ENCODE data around the gene SETMAR. TPM values are rescaled to one million over a fixed set of nuclear protein-coding genes. Genes with fewer than 3 reads are reported as not detected.

SETMAR gene
- total RNA-seq, 1 experiment from 2014 or later, result 9.4 TPM

GRCh38 chr3:4351872-4352271, 48.7 kb downstream of the SETMAR start:
- Histone ChIP-seq H3K79me2 (ENCODE audit: insufficient read depth, low read length) (no peaks in the 10 kb centered on the region), H3K9ac (ENCODE audit: low read length) (no peak overlapping the region), H3K4me3 (replicated peaks in 1 of 2; ENCODE audit: low read depth in 1 of 2, low read length in 2 of 2) (no peak overlapping the region), H4K20me1 (ENCODE audit: insufficient read depth) (no peaks in the 10 kb centered on the region), H3K9me3 (ENCODE audit: control insufficient read depth in 1 of 2, insufficient read depth in 1 of 2, low read depth in 1 of 2, low read length in 2 of 2) (no peaks in the 10 kb centered on the region), H3K27me3 (ENCODE audit: insufficient read depth, low read length) (no peaks in the 10 kb centered on the region), H3K4me2 (ENCODE audit: low read length) (no peak overlapping the region), H3K4me1 (ENCODE audit: control insufficient read depth in 1 of 2, insufficient read depth in 2 of 2, low read length in 2 of 2) (no peaks in the 10 kb centered on the region), H3K9me2 (ENCODE audit: insufficient read depth) (no peaks in the 10 kb centered on the region), H2AFZ (ENCODE audit: low read depth, low read length, poor library complexity, severe bottlenecking) (no peak overlapping the region), H3K27ac (ENCODE audit: low read depth, low read length) (no peak overlapping the region), H3K36me3 (ENCODE audit: control insufficient read depth in 1 of 2, insufficient read depth in 2 of 2, low read length in 2 of 2) (no peaks in the 10 kb centered on the region)
- no peak for TF ChIP-seq ZNF274 (IDR thresholded peaks at IDR 0.05; ENCODE audit: low read depth, low read length)
- TF ChIP-seq RAD21 (IDR thresholded peaks at IDR 0.05; ENCODE audit: low read depth), result no peak
- no peak for TF ChIP-seq ATF3 (IDR thresholded peaks at IDR 0.05)
- TF ChIP-seq ZBTB33 (IDR thresholded peaks at IDR 0.05; ENCODE audit: extremely low read depth, insufficient replicate concordance, low read length), result no peak
- no peak for TF ChIP-seq REST (IDR thresholded peaks at IDR 0.05; ENCODE audit: low read depth)
- intact Hi-C loops (cut with micrococcal nuclease), result loop anchor here (10.0 kb wide), 1 partner anchor 703 kb away; no protein-coding TSS in a partner anchor
- ChIA-PET CTCF (interaction anchor here (1.8 to 2.0 kb wide), 3 partner anchors 9 to 281 kb away, joined by 3 to 83 read pairs (median 11); no protein-coding TSS in a partner anchor), RAD21 (ENCODE audit: low non-redundant PET in 1 of 2, low total read pairs in 2 of 2, uncharacterized antibody in 2 of 2, unreplicated experiment in 2 of 2) (interaction anchor here in 1 of 2 experiments (1.8 kb wide), 1 partner anchor 281 kb away, joined by 10 read pairs; no protein-coding TSS in a partner anchor), POLR2A (no interaction called here)
- no TSS peak for BruUV-seq (replicated peaks)
- ATAC-seq (no peak), DNase-seq (ENCODE audit: low read depth, low spot score) (no peak)
